ENCODE data around the gene ZNFX1.

GRCh38 chr20:49229381-49229780, 48.5 kb downstream of the ZNFX1 start:
- TF ChIP-seq, protein P1, sequence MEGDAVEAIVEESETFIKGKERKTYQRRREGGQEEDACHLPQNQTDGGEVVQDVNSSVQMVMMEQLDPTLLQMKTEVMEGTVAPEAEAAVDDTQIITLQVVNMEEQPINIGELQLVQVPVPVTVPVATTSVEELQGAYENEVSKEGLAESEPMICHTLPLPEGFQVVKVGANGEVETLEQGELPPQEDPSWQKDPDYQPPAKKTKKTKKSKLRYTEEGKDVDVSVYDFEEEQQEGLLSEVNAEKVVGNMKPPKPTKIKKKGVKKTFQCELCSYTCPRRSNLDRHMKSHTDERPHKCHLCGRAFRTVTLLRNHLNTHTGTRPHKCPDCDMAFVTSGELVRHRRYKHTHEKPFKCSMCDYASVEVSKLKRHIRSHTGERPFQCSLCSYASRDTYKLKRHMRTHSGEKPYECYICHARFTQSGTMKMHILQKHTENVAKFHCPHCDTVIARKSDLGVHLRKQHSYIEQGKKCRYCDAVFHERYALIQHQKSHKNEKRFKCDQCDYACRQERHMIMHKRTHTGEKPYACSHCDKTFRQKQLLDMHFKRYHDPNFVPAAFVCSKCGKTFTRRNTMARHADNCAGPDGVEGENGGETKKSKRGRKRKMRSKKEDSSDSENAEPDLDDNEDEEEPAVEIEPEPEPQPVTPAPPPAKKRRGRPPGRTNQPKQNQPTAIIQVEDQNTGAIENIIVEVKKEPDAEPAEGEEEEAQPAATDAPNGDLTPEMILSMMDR (IDR thresholded peaks at IDR 0.05), result no peak
- no peak for TF ChIP-seq POLR2A (IDR thresholded peaks at IDR 0.05)
